NCI-H82 treated with DMSO at 0.1 percent for 48 hours (cell line): Measurements from ENCODE around the gene WBP4.
A peak's percentile ranks its signal among the peaks of the same experiment; 100 is the strongest.

ENCODE experiments used
- DNase-seq: peaks from one replicate; lab custom pipeline; 2025; ENCODE audit not compliant: unreplicated experiment; lab: John Stamatoyannopoulos, UW

WBP4 gene

GRCh38 chr13:41048640-41049039, 12.7 kb upstream of the WBP4 start:
- no peak for DNase-seq

DNA sequence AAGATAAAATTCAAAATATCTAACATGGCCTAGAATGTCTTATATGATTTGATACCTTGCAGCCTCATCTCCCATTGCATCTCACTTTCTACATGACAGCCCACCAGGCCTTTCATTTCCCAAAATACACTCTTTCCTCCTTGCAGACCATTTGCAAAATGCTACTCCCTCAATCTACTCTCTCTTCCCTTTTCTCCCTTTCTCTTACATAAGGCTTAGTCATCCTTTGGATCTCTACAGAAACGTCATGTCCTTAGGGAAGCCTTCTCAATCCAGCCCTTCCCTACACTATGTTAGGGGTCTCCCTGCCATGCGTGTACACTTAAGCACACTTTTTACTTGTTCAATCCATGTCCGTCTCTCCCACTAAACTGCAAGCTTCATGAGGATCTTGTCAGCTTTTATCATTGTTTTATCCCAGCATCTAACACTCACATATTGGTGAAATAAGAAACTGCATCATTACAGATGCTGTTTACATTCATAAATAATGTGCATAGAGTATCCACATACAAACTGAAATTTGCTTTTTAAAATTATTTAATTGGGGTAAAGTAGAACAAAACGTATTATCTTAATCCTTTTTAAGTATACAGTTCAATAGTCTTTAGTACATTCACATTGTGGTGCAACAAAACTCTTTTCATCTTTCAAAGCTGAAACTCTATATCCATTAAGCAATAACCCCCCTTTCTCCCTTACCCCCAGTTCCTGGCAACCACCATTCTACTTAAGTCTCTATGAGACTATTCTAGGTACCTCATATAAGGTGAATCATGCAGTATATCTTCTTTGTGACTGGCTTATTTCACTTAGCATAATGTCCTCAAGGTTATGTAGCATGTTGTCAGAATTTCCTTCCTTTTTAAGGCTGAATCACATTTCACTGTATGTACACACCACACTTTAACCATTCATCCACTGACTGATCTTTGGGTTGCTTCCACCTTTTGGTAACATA, 11.5 kb upstream of the WBP4 start:
- no peak for DNase-seq

GRCh38 chr13:41052441-41052840, 8.9 kb upstream of the WBP4 start:
- DNase-seq: no peak

GRCh38 chr13:41053384-41053826, 7.9 kb upstream of the WBP4 start:
- no peak for DNase-seq

GRCh38 chr13:41054212-41054877, 7.0 kb upstream of the WBP4 start:
- no peak for DNase-seq

DNA sequence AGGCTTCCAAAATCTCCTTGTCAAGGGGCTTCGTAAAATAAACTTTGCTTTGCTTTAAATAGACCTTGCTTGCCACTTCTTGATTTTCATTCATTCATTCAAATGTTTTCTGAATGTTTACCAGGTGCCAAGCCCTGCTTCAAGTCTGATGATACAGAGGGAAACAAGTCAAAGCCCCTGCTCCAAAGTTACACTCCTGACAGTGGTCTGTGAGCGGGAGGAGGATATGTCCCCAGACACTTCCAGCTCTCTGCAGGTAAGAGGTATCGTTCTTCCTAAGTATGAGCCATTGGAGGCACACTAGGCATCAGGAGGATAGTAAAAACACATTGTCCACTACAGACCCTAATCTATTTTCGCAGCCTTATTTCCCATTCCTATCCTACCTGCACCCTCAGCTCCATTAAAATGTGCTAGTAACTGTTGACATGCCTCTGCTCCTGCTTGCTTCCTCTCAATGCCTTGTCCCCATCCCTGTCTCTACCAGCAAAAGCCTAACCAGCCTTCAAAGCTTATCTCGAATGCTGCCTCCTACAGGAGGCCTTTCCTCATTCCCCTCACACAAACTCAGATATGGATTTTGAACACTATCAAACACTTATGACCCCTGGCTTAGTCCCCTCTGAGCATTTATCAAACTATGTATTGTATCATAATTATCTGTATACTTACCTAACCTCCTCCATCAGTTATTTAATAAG, 6.2 kb upstream of the WBP4 start:
- DNase-seq: no peak

- DNase-seq: no peak
These were observed 5.1 kb upstream of the WBP4 start for GRCh38 chr13:41056194-41056593.

DNA sequence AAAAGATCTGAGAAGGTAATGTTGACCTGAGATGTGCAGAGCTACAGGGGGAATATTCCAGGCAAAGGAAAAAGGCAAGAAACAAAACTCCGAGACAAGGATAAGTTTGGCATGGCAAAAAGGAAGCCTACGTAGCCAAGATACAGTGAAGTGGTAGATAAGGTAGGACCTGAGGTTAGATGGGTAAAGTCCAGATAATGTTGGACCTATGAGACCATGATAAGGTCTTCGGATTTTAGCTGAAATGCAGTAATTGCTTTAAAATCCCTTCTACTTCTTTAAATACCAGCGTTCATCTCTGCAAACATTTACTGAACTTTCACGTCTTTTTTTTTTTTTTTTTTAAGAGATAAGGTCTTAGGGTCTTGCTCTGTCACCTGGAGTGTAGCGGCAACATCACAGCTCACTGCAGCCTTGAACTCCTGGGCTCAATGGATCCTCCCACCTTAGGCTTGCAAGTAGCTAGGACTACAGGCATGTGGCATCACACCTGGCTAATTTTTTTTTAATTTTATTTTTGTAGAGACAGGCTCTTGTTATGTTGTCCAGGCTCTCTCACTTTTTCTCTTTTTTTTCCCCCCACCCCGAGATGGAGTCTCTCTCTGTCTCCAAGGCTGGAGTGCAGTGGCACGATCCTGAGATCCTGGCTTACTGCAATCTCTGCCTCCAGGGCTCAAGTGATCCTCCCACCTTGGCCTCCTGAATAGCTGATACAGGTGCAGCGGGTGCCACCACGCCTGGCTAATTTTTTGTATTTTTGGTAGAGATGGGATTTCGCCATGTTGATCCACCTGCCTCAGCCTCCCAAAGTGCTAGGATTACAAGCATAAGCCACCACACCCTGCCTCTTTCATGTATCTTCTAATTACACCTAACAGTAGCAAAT, 4.2 kb upstream of the WBP4 start:
- DNase-seq: no peak

DNA sequence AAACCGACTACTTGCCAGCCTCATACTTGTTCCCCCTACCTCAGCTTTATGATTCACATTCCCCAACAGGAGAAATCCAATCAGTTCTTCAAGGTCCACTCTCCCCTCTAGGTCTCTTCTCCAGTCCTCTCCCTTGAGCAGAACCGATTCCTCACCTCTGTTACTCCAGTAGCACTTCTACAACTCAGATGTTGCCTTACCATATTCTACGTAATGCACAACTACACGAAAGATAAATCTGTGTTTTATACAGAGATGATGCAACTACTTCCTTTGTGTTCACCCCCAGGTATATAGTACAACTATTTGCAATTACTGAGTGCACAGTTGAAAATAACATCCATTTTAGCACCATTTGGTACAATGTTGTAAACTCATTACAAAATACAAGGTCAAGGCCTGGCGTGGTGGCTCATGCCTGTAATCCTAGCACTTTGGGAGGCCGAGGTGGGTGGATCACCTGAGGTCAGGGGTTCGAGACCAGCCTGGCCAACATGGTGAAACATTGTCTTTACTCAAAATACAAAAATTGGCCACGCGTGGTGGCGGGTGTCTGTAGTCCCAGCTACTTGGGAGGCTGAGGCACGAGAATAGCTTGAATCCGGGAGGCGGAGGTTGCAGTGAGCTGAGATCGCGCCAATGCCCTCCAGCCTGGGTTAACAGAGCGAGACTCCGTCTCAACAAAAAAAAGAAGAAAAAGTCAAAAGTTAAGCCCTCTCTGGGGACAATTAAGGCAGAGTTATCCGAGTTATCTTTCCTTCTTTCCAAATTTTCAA, 2.8 kb upstream of the WBP4 start:
- DNase-seq: no peak

DNA sequence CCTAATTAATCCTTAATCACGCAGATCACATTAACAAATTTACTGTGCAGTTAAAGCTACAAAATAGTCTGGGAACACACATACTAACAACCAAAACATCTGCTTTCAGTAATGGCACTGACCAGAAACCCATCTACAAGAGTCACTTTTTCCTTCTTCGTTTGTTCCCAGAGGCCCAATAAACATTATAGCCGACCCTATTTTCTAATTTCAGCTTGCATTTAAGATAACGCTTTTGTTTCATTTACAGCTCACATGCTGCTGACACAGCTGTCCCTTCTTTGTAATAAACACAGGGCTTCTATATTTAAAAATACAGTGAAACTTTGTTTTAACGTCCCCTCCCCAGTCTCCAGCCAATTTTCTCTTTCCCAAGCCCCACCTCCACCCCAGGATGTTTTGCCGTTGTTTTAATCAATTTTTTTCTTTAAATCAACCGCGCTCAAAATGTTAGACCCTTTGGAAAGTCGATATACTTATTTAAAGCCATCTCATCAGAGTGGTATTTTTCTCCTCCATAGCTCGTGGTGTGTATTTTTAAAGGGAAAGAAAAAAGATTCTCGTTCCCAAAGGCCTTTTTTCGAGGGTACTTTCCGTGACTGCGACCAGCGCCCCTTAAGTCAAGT, 1.7 kb upstream of the WBP4 start:
- DNase-seq: peak; percentile 45

DNA sequence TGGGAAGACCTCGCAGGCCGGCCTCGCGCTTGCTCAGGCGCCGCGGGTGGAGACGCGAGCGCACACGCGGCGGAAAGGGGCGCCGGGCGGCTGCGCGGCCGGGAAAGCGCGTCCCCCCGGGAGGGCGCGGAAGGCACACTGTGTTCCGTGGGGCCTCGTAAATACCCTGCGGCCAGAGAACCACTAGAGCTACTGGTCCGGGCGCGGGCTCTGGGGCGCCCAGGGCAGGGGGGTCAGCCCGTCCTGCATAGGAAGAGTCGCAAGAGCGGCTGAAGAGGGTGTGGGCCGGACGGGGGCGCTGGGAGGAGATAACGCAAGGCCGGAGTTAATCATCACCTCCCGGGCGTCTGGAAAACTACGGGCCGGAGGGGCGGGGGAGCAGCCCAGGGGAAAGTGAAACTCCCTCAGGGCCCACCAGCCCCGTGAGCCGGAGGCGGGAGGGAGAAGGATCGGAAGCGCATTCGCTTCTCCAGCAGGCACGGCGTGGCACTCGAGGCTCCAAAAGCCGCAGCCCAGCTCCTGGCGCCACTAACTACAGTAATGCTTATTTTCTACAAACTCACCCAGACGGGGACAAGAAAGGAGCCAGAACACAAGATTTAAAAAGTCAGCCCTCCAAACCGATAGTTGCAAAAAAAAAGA, 1.1 kb upstream of the WBP4 start:
- DNase-seq: peak; percentile 88

GRCh38 chr13:41060724-41061074, 610 bp upstream of the WBP4 start:
- peak; percentile 88 for DNase-seq

DNA sequence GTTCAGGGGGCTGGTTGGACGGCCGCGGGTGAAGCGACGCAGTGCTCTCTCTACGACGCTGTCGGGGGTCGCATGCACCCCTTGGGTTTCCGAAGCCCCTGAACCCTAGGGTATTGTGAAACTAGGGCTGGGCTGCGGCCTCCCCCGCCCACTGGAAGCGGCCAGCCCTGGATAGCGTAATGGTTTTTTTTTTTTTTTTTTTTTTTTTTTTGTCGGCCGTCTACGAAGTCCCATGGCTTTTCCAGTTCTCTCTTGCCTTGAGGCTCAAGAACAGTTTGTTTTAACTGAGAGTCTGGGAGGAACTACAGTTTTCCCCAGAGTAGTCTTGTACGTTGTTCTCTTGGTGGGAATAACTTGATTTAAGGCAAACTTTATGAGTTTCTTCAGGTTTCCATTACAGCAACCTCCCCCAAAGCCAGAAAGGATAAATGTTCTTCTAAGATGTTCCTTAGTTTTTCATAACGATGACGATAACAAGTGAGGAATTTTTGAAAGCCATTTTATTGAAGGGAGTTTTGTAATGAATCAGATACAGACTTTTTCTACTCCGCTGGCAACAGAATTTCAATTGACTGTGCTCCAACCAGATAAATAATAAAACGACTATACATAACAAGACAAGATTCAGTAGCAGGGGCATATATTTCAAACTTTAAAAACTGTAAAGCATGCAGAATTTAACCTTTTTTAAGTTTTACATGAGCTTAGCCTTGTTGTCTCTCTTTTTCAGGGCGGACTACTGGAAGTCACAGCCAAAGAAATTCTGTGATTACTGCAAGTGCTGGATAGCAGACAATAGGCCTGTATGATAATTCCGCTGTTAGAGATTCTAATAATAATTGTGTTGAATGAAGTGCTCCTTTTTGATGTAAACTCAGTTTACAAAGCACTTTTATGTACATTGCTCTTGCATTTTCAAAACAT, 867 bp downstream of the WBP4 start:
- no peak for DNase-seq

GRCh38 chr13:41064493-41064892, 3.2 kb downstream of the WBP4 start:
- no peak for DNase-seq

DNA sequence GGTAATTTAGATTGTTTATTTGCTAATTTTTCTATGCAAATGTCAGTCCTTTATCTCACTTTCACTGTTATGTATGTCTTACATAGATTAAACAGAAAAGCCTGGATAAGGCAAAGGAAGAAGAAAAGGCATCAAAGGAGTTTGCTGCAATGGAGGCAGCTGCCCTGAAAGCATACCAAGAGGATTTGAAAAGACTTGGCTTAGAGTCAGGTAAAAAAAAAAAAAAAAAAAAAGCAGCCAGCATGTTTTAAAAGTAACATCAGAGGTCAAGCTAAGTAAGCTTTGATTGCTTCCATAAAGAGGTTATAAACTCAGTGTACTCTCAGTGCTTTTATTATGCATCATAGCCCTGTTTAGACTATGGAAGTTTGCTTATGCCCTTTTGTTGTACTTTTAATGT, 3.8 kb downstream of the WBP4 start:
- no peak for DNase-seq

GRCh38 chr13:41074523-41074922, 13.2 kb downstream of the WBP4 start:
- DNase-seq: no peak

DNA sequence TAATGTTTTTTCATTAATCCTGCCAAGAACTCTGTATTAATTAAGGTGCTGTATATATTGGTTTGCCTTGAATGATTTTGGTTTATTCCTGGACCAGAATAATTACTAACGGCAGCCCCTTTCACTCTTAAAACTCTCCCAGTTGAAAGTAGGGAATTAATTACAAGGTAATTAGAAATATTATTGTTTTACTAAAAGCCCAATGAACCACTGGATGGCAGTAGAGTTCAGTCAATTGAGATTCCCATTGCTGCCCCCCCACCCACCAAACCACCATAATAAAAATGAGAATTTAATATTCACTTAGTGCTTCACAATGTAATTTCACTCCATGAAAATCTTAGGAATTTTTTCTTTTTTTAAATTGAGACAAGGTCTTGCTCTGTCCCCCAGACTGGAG, 13.7 kb downstream of the WBP4 start:
- DNase-seq: no peak

GRCh38 chr13:41075485-41075884, 14.2 kb downstream of the WBP4 start:
- DNase-seq: no peak
